SK-N-MC (cell line): Measurements from ENCODE around the gene CEP78.

ENCODE experiments used
- DNase-seq: peaks from one replicate; pipeline ENCODE4 v3.0.0-alpha.2; 2011; ENCODE audit warnings: low read depth, low spot score
- H3K27ac ChIP-seq: fragments of 200-600 bp; sonication (generic); 2 replicates; pipeline ENCODE4 v1.5.1; 2016; ENCODE audit warnings: mixed run types
- H3K36me3 ChIP-seq: fragments of 200-600 bp; sonication (generic); 2 replicates; pipeline ENCODE4 v1.6.1; 2017; ENCODE audit warnings: antibody characterized with exemption, low read length, mixed read lengths; ENCODE audit not compliant: insufficient read depth
- H3K4me3 ChIP-seq: fragments of 200-600 bp; sonication (generic); 2 replicates; pipeline ENCODE4 v1.5.1; 2016
- H3K9ac ChIP-seq: fragments of 200-600 bp; sonication (generic); 2 replicates; pipeline ENCODE4 v1.8.0; 2017; ENCODE audit warnings: mixed run types, mixed read lengths; ENCODE audit not compliant: insufficient read length
- H3K9me3 ChIP-seq: fragments of 200-600 bp; sonication (generic); 2 replicates; pipeline ENCODE4 v1.6.1; 2017; ENCODE audit warnings: low read depth, mild to moderate bottlenecking, antibody characterized with exemption, low read length, moderate library complexity, mixed read lengths
- EZH2 ChIP-seq: fragments of 200-600 bp; sonication (generic); IDR thresholded peaks from one replicate; pipeline ENCODE4 v1.6.1; 2017; ENCODE audit warnings: antibody characterized with exemption
- FOXP2 ChIP-seq: optimal IDR thresholded peaks from 2 replicates; pipeline ENCODE3; 2011; ENCODE audit warnings: mild to moderate bottlenecking, moderate library complexity; ENCODE audit not compliant: insufficient read depth; ENCODE audit errors: extremely low read length, control extremely low read depth
- POLR2AphosphoS5 ChIP-seq: IDR thresholded peaks from 2 replicates; pipeline ENCODE4 v1.6.1; 2012; ENCODE audit warnings: mild to moderate bottlenecking, low read depth, low read length, borderline replicate concordance

CEP78 gene

DNA sequence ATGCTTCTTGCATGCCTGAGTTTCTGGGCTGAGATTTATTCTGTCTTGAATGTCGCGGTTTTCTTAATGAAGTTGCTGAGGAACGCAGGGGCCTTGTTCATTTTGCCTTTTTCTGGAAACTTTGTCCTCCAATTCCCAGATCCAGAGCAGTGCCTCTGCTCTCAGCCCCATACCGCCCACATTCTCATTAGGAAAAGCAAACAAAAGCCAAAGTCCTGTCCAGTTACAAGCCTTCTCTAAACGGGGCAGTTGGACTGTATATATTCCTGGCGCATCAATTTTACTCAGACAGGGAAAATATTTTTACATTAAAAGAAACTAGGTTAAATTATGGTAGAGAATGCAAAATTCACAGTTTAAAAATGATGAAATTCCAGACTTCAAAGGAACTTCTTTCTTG lies 59.9 kb downstream of the CEP78 start:
- Histone ChIP-seq H3K4me3 (peak overlapping the region; percentile 94), H3K9me3 (no peaks in the 10 kb centered on the region), H3K27ac (peak overlapping the region; percentile 98), H3K36me3 (peaks cover 33% of the 10 kb centered on the region), H3K9ac (peak overlapping the region; percentile 98)
- no peak for DNase-seq
- no peak for TF ChIP-seq EZH2
- no peak for TF ChIP-seq FOXP2
- TF ChIP-seq POLR2AphosphoS5, result no peak

DNA sequence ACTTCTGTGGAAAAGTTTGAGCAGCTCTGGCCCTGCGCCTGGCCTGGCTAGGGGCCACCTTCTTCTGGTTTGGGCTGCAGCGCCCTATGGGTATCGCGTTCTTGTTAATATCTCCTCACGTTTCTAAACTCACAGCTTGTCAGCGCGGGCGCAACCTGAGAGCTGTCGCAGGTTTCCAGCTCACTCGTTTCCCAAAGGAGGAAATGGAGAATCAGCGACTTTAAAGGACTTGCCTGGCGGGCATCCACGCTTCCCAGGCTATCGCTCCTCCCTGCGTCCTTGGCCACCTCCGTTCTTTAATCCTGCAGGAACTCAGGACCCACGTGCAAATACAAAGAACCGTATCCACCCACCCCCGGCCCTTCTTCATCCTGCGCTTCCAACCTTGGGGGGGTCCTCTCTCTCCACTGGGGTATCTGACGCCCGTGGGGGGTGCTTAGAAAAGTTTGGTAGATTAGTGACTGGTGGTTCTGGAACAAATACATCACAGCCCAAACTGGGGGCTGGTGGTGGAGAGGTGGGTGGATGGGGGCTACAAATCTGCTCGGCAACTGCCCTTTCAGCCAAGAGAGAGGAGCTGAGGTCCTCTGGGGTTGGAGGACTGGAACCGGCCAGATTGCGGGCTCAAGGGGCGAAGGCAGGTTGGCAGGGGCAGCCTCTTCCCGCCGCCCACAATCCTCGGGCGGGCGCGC lies 60.5 kb downstream of the CEP78 start:
- TF ChIP-seq POLR2AphosphoS5, result no peak
- TF ChIP-seq FOXP2, result no peak
- TF ChIP-seq EZH2, result no peak
- H3K9ac ChIP-seq, result peak overlapping the region; percentile 98
- H3K4me3 ChIP-seq, result peak overlapping the region; percentile 94
- no peaks in the 10 kb centered on the region for H3K9me3 ChIP-seq
- no peak for DNase-seq
- peak overlapping the region; percentile 98 for H3K27ac ChIP-seq
- H3K36me3 ChIP-seq, result peaks cover 39% of the 10 kb centered on the region

DNA sequence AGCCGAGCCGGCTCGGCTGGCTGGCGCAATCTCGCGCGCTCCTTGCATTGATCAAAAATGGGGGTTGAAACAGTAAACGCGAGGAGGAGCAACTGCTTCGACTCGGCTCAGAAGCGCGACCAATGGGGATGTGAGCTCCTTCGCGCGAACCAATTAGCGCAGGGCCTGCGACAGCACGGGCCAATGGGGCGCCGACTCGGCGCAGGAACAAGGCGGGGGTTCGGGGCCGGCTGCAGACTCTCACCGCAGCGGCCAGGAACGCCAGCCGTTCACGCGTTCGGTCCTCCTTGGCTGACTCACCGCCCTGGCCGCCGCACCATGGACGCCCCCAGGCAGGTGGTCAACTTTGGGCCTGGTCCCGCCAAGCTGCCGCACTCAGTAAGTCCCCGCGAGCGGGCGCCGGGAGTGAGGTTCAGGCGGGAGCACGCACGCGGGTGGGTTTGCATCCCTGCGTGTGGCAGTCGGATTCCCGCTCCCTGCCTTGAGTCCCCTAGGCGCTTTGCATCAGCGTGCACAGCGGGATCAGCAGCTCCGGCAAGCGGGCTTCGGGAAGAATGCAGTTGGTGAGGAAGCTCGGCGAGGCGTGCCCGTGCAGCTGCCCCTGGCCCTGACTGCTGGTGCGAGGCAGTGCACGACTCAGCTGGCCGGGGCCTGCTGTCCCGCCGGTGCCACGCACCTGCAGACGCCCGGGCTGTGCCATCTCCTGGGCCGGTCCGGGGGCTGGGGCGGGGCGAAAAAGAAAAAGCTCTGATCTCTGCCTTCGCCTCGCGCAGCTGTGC lies 61.2 kb downstream of the CEP78 start, which contains the start of gene PSAT1:
Gene PSAT1, plus strand, starts transcription at position 233 of the 779 bp plus-strand sequence. Its CDS starts 86 bp downstream, at position 319.
- H3K9ac ChIP-seq, result peak within 1 kb of the TSS; percentile 98
- H3K36me3 ChIP-seq, result peaks cover 47% of the 10 kb centered on the region
- no peaks in the 10 kb centered on the region for H3K9me3 ChIP-seq
- peak within 1 kb of the TSS; percentile 98 for H3K27ac ChIP-seq
- TF ChIP-seq EZH2 (no peak), FOXP2 (no peak), POLR2AphosphoS5 (peak; percentile 93)
- peak; percentile 92 for DNase-seq
- H3K4me3 ChIP-seq, result peak within 1 kb of the TSS; percentile 94

DNA sequence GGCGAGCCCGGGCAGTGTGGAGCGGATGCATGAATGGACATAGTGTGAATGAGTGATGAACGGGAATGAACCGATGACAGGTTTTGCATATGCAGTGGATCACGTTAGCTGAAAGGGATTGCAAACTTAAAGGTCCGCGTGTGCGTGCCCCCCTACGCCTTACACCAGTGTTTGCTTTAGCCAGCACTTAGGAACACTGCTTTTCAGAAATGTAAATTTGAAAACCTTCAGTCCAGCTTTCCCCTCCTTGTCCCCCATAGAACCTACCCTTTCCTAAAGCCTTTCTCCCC lies 61.7 kb downstream of the CEP78 start:
- H3K36me3 ChIP-seq, result peaks cover 52% of the 10 kb centered on the region
- H3K9ac ChIP-seq, result peak overlapping the region; percentile 96
- no peak for DNase-seq
- H3K9me3 ChIP-seq, result no peaks in the 10 kb centered on the region
- H3K4me3 ChIP-seq, result peak overlapping the region; percentile 94
- H3K27ac ChIP-seq, result peak overlapping the region; percentile 84; the same call in 1 of the 2 replicates
- no peak for TF ChIP-seq POLR2AphosphoS5
- no peak for TF ChIP-seq EZH2
- TF ChIP-seq FOXP2, result no peak

DNA sequence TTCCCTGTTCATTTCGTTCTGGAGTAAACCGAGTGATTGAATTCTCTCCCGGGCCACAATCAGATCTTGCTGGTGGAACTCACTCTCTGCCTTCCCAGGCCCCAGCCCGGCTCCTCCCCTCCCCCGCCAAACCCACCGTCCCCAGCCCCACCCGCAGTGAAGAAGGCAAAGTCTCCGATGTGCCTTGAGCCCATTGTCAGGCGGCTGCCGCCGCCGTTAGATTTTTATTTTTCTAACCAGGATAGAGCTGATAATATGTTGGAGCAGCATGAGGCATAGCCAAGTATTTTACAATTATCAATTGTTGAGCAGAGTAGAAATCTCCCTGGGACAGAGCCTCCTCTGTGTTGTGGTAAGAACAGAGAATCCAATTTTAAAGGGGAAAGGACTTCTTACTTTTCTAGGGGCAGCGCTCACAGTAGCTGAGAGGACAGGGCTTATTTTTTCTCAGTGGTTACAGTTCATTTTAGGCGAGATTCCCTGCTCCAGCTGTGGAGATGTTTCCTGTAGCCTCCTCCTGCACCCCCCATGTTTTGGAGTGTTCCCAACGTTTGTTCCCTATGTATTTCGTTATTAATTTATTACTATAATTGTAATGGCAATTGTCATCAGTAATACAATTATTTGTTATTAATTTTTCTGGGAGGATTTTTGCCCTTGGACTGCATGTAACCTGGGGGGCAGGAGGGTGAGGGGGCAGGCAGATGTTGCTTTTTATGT lies 62.3 kb downstream of the CEP78 start:
- Histone ChIP-seq H3K9ac (peak overlapping the region; percentile 96), H3K27ac (no peak overlapping the region), H3K4me3 (peak overlapping the region; percentile 94), H3K36me3 (peaks cover 58% of the 10 kb centered on the region), H3K9me3 (no peaks in the 10 kb centered on the region)
- TF ChIP-seq FOXP2 (no peak), POLR2AphosphoS5 (no peak), EZH2 (no peak)
- no peak for DNase-seq

DNA sequence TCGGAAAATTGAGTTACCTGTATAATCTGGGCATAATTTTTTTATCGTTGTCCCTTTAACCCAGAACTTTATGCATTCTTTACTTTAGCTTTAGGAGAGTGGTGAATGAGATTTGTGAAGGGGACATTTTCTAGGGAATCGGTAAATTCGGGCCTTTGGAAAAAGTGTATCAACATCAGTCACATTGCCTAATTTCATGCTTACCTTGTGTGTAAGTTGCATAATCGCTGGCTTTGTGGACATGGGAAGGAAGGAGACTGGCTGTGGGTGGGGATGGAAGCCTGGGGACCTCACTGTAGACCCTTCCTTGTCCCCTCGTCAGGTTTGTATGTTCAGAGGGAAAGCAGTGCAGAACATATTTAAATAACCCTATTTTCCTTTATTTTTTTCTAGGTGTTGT lies 64.3 kb downstream of the CEP78 start:
- TF ChIP-seq FOXP2 (no peak), EZH2 (no peak), POLR2AphosphoS5 (no peak)
- no peak for DNase-seq
- Histone ChIP-seq H3K36me3 (peaks cover 78% of the 10 kb centered on the region), H3K27ac (no peak overlapping the region), H3K4me3 (peak overlapping the region; percentile 10; the same call in 1 of the 2 replicates), H3K9me3 (no peaks in the 10 kb centered on the region), H3K9ac (no peak overlapping the region)

DNA sequence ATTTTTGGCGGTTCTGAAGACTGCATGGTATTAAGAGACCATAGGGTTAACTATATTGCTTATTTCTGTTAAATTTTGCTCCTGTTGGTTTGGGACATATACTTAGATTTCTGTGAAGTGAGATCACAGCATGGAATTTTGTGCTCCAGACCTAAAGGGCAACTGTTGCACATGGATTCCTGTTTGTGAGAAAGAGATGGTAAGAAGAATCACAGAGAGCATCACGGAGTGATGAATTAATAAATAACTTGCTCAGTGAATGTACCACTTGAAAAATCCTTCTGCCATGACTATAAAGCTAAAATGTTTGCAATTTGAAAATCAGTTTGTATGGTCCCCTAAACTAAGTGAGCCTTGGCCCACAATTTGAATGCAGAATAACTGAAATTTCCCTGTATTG lies 65.6 kb downstream of the CEP78 start:
- Histone ChIP-seq H3K36me3 (peaks cover 91% of the 10 kb centered on the region), H3K4me3 (no peak overlapping the region), H3K9ac (no peak overlapping the region), H3K27ac (0 out of 2 replicates have a peak overlapping the region, but pooled peaks have one; percentile 4), H3K9me3 (no peaks in the 10 kb centered on the region)
- TF ChIP-seq FOXP2 (no peak), EZH2 (no peak), POLR2AphosphoS5 (no peak)
- no peak for DNase-seq
